HCT116 (cell line): ENCODE results near the gene TMOD1.

Source experiments
- CTCF ChIP-seq, 3 experiments: fragments of 200-600 bp in 1 of 3; sonication (generic) in 1 of 3; IDR thresholded peaks in 2 of 3; conservative IDR thresholded peaks in 1 of 3; 2 replicates each; pipeline ENCODE4 v1.5.1; 2012 to 2017; ENCODE audit warnings: low read depth in 2 of 3, low read length in 2 of 3, antibody characterized with exemption in 1 of 3, borderline replicate concordance in 1 of 3, control low read depth in 1 of 3, mild to moderate bottlenecking in 1 of 3, mixed read lengths in 1 of 3, mixed run types in 1 of 3, moderate library complexity in 1 of 3; ENCODE audit not compliant: insufficient read depth in 1 of 3
- ELF1 ChIP-seq: IDR thresholded peaks from 2 replicates; pipeline ENCODE4 v1.6.1; 2012; ENCODE audit warnings: low read depth, borderline replicate concordance
- EZH2 ChIP-seq: fragments of 200-600 bp; sonication (generic); IDR thresholded peaks from 2 replicates; pipeline ENCODE4 v1.6.1; 2017; ENCODE audit warnings: antibody characterized with exemption, mixed run types
- POLR2A ChIP-seq: IDR thresholded peaks from 2 replicates; pipeline ENCODE4 v1.7.0; 2011; ENCODE audit warnings: borderline replicate concordance; ENCODE audit not compliant: insufficient read depth, insufficient read length; ENCODE audit errors: extremely low read depth
- REST ChIP-seq: IDR thresholded peaks from 2 replicates; pipeline ENCODE4 v1.6.1; 2012; ENCODE audit warnings: low read depth
- SIN3A ChIP-seq: IDR thresholded peaks from 2 replicates; pipeline ENCODE4 v1.6.1; 2012; ENCODE audit warnings: low read depth
- YY1 ChIP-seq: IDR thresholded peaks from 2 replicates; pipeline ENCODE4 v1.6.1; 2011; ENCODE audit warnings: low read length, low read depth, moderate library complexity, mild to moderate bottlenecking; ENCODE audit not compliant: insufficient replicate concordance; ENCODE audit errors: extremely low read depth
- TF ChIP-seq, protein P1 (sequence below): IDR thresholded peaks from 2 replicates; pipeline ENCODE4 v1.6.1; 2011; ENCODE audit warnings: mild to moderate bottlenecking, low read length, moderate library complexity; ENCODE audit not compliant: insufficient replicate concordance; ENCODE audit errors: extremely low read depth

DNA sequence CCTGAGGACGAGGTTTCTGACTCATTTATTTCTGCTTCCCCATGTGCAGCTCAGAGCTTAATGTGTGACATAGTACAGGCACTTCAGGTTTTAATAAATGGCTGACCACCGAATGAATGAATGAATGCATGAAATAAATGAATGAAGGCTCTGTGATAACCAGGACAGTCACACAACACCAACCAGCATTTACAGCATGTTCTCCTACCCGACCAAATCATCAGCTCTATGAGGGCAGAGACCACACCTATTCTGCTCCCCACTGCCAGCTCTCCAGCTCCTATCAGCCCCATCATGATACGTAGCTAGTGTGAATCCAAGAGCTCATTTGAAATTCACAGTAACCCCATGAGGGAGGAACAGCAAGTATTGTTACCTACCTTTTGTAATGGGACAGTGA, 4.8 kb downstream of the TMOD1 start:
- no peak for TF ChIP-seq REST
- TF ChIP-seq CTCF (IDR thresholded peaks at IDR 0.05 in 2 of 3, conservative IDR thresholded peaks at IDR 0.05 in 1 of 3; ENCODE audit: borderline replicate concordance in 1 of 3, insufficient read depth in 1 of 3, low read depth in 2 of 3, low read length in 2 of 3): no peak
- TF ChIP-seq, protein P1, sequence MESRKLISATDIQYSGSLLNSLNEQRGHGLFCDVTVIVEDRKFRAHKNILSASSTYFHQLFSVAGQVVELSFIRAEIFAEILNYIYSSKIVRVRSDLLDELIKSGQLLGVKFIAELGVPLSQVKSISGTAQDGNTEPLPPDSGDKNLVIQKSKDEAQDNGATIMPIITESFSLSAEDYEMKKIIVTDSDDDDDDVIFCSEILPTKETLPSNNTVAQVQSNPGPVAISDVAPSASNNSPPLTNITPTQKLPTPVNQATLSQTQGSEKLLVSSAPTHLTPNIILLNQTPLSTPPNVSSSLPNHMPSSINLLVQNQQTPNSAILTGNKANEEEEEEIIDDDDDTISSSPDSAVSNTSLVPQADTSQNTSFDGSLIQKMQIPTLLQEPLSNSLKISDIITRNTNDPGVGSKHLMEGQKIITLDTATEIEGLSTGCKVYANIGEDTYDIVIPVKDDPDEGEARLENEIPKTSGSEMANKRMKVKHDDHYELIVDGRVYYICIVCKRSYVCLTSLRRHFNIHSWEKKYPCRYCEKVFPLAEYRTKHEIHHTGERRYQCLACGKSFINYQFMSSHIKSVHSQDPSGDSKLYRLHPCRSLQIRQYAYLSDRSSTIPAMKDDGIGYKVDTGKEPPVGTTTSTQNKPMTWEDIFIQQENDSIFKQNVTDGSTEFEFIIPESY: no peak
- no peak for TF ChIP-seq POLR2A
- TF ChIP-seq SIN3A: no peak
- no peak for TF ChIP-seq EZH2
- TF ChIP-seq ELF1: no peak
- TF ChIP-seq YY1: no peak
